ENCODE data around the gene RAN. TPM values are rescaled to one million over a fixed set of nuclear protein-coding genes. Genes with fewer than 3 reads are reported as not detected.

The RAN gene
- total and polyA plus RNA-seq, 9 of the 15 experiments (the other 6 are each of a cell fraction or from before 2014, with no cell fraction given), result 1,687 to 3,820 (median 2,300) TPM

DNA sequence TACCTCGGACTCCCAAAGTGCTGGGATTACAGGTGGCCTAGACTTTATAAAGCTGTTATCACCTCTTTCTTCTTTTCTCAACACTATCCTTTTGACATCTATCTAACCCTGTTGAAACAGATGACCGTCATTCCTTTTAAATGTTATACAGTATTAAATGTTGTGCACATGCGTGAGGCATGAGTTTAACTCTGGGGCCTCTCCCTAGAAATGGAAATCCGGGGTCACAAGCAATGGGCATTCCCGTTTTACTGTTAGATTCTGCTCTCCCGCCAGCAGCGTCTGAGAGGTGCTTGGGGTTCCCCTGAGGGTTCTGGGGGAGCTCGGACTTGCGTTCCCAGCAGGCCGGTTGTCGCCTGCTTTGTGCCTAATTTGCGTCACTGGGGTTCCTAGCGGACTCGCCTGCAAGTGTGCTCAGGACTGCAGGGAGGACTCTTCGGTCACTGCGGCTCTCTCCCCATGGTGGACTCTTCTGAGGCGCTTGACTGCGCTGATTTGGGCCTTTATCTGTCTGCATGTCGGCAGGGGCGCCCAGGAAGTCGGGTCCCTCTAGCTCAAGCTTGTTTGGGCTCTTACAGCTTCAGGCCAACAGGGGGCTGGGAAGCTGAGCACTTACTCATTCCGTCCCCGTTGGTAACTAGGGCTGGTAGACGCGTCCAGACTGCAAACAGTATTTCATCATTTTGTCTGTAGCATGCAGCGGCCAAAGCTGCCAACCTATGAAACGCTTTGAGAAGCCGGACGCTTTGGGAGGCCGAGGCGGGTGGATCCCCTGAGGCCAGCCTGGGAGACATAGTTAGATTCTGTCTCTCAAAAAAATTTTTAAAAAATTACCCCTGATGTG lies 1.2 kb upstream of the RAN start (continued):
- TF ChIP-seq, protein P1, sequence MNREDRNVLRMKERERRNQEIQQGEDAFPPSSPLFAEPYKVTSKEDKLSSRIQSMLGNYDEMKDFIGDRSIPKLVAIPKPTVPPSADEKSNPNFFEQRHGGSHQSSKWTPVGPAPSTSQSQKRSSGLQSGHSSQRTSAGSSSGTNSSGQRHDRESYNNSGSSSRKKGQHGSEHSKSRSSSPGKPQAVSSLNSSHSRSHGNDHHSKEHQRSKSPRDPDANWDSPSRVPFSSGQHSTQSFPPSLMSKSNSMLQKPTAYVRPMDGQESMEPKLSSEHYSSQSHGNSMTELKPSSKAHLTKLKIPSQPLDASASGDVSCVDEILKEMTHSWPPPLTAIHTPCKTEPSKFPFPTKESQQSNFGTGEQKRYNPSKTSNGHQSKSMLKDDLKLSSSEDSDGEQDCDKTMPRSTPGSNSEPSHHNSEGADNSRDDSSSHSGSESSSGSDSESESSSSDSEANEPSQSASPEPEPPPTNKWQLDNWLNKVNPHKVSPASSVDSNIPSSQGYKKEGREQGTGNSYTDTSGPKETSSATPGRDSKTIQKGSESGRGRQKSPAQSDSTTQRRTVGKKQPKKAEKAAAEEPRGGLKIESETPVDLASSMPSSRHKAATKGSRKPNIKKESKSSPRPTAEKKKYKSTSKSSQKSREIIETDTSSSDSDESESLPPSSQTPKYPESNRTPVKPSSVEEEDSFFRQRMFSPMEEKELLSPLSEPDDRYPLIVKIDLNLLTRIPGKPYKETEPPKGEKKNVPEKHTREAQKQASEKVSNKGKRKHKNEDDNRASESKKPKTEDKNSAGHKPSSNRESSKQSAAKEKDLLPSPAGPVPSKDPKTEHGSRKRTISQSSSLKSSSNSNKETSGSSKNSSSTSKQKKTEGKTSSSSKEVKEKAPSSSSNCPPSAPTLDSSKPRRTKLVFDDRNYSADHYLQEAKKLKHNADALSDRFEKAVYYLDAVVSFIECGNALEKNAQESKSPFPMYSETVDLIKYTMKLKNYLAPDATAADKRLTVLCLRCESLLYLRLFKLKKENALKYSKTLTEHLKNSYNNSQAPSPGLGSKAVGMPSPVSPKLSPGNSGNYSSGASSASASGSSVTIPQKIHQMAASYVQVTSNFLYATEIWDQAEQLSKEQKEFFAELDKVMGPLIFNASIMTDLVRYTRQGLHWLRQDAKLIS (CRISPR knock-in tag; IDR thresholded peaks at IDR 0.05), result no peak; the same call in 1 of the 2 replicates
- TF ChIP-seq NUFIP1 (IDR thresholded peaks at IDR 0.05; ENCODE audit: partially characterized antibody) (no peak), SMARCA5 (IDR thresholded peaks at IDR 0.05) (no peak), KLF6 (CRISPR knock-in tag; IDR thresholded peaks at IDR 0.05; ENCODE audit: borderline replicate concordance) (no peak), IRF2 (CRISPR knock-in tag; IDR thresholded peaks at IDR 0.05) (no peak), ASH1L (IDR thresholded peaks at IDR 0.05; ENCODE audit: borderline replicate concordance, low read depth, partially characterized antibody) (no peak), MCM5 (IDR thresholded peaks at IDR 0.05; ENCODE audit: low read depth) (no peak), HDAC2 (IDR thresholded peaks at IDR 0.05) (0 out of 2 replicates have a peak, but pooled peaks have one; percentile 32), ZNF165 (CRISPR knock-in tag; IDR thresholded peaks at IDR 0.05; ENCODE audit: borderline replicate concordance) (no peak), CREBBP (IDR thresholded peaks at IDR 0.05; ENCODE audit: low read depth, low read length) (no peak), PTBP1 (IDR thresholded peaks at IDR 0.05; ENCODE audit: low read depth, low read length) (no peak), FOSL1 (tag; conservative IDR thresholded peaks at IDR 0.05) (peak; percentile 65; the same call in 1 of the 2 replicates), PCBP2 (IDR thresholded peaks at IDR 0.05; ENCODE audit: low read depth, low read length, poor library complexity, severe bottlenecking) (no peak), ZNF75A (CRISPR knock-in tag; IDR thresholded peaks at IDR 0.05) (no peak), ZC3H11A (IDR thresholded peaks at IDR 0.05; ENCODE audit: low read depth, low read length) (no peak)
- TF ChIP-seq, protein P2, sequence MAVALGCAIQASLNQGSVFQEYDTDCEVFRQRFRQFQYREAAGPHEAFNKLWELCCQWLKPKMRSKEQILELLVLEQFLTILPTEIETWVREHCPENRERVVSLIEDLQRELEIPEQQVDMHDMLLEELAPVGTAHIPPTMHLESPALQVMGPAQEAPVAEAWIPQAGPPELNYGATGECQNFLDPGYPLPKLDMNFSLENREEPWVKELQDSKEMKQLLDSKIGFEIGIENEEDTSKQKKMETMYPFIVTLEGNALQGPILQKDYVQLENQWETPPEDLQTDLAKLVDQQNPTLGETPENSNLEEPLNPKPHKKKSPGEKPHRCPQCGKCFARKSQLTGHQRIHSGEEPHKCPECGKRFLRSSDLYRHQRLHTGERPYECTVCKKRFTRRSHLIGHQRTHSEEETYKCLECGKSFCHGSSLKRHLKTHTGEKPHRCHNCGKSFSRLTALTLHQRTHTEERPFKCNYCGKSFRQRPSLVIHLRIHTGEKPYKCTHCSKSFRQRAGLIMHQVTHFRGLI (CRISPR knock-in tag; IDR thresholded peaks at IDR 0.05), result no peak
- TF ChIP-seq, protein P3, sequence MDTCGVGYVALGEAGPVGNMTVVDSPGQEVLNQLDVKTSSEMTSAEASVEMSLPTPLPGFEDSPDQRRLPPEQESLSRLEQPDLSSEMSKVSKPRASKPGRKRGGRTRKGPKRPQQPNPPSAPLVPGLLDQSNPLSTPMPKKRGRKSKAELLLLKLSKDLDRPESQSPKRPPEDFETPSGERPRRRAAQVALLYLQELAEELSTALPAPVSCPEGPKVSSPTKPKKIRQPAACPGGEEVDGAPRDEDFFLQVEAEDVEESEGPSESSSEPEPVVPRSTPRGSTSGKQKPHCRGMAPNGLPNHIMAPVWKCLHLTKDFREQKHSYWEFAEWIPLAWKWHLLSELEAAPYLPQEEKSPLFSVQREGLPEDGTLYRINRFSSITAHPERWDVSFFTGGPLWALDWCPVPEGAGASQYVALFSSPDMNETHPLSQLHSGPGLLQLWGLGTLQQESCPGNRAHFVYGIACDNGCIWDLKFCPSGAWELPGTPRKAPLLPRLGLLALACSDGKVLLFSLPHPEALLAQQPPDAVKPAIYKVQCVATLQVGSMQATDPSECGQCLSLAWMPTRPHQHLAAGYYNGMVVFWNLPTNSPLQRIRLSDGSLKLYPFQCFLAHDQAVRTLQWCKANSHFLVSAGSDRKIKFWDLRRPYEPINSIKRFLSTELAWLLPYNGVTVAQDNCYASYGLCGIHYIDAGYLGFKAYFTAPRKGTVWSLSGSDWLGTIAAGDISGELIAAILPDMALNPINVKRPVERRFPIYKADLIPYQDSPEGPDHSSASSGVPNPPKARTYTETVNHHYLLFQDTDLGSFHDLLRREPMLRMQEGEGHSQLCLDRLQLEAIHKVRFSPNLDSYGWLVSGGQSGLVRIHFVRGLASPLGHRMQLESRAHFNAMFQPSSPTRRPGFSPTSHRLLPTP (IDR thresholded peaks at IDR 0.05; ENCODE audit: borderline replicate concordance, extremely low read depth, insufficient read length), result no peak
- TF ChIP-seq, protein P4, sequence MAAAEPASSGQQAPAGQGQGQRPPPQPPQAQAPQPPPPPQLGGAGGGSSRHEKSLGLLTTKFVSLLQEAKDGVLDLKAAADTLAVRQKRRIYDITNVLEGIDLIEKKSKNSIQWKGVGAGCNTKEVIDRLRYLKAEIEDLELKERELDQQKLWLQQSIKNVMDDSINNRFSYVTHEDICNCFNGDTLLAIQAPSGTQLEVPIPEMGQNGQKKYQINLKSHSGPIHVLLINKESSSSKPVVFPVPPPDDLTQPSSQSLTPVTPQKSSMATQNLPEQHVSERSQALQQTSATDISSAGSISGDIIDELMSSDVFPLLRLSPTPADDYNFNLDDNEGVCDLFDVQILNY (CRISPR knock-in tag; IDR thresholded peaks at IDR 0.05), result no peak

All from K562 (cell line).